Mesenchymal stem cell (in vitro differentiated cells and primary cell): ENCODE measurements around the gene ATP5F1D.

ENCODE experiments used
- DNase-seq: peaks from one replicate; pipeline ENCODE4 v3.0.0-alpha.2; 2013
- H2AFZ ChIP-seq: one replicate; pipeline ENCODE4 v1.6.1; 2013; ENCODE audit warnings: low read depth, mild to moderate bottlenecking, control low read depth, inconsistent platforms, low read length, moderate library complexity
- H2AK5ac ChIP-seq: 2 replicates; pipeline ENCODE4 v1.6.1; 2013; ENCODE audit warnings: low read length, moderate library complexity, mild to moderate bottlenecking, inconsistent platforms; ENCODE audit not compliant: severe bottlenecking
- H2BK120ac ChIP-seq: one replicate; pipeline ENCODE4 v1.6.1; 2013; ENCODE audit warnings: low read depth, mild to moderate bottlenecking, inconsistent platforms, low read length, moderate library complexity
- H2BK12ac ChIP-seq, 2 experiments: one replicate each; pipeline ENCODE4 v1.6.1; 2013; ENCODE audit warnings: inconsistent platforms in 2 of 2, low read length in 2 of 2, mild to moderate bottlenecking in 2 of 2, moderate library complexity in 2 of 2, control low read depth in 1 of 2
- H2BK15ac ChIP-seq: one replicate; pipeline ENCODE4 v1.6.1; 2013; ENCODE audit warnings: mild to moderate bottlenecking, low read depth, inconsistent platforms; ENCODE audit not compliant: poor library complexity, severe bottlenecking
- H2BK5ac ChIP-seq: 2 replicates; pipeline ENCODE4 v1.6.1; 2013; ENCODE audit warnings: low read depth, mild to moderate bottlenecking, low read length, control low read depth, inconsistent platforms; ENCODE audit not compliant: poor library complexity, severe bottlenecking
- H3K14ac ChIP-seq, 2 experiments: one replicate each; pipeline ENCODE4 v1.6.1; 2013; ENCODE audit warnings: inconsistent platforms in 2 of 2, low read length in 2 of 2, control low read depth in 1 of 2, mild to moderate bottlenecking in 1 of 2, moderate library complexity in 1 of 2
- H3K18ac ChIP-seq, 2 experiments: one replicate each; pipeline ENCODE4 v1.6.1; 2013; ENCODE audit warnings: inconsistent platforms in 2 of 2, low read length in 2 of 2, control low read depth in 1 of 2, low read depth in 1 of 2, mild to moderate bottlenecking in 1 of 2
- H3K23ac ChIP-seq, 2 experiments: one replicate each; pipeline ENCODE4 v1.6.1; 2013; ENCODE audit warnings: inconsistent platforms in 2 of 2, low read length in 2 of 2, mild to moderate bottlenecking in 2 of 2, moderate library complexity in 2 of 2, control low read depth in 1 of 2
- H3K27ac ChIP-seq: 2 replicates; pipeline ENCODE4 v1.5.1; 2013; ENCODE audit warnings: mild to moderate bottlenecking, moderate library complexity, low read length, control low read depth, inconsistent platforms; ENCODE audit not compliant: poor library complexity, severe bottlenecking
- H3K27me3 ChIP-seq, 2 experiments: 2 replicates each; pipeline versions ENCODE4 v1.6.1 to v1.7.0; 2013; ENCODE audit warnings: low read length in 2 of 2, mild to moderate bottlenecking in 2 of 2, moderate library complexity in 2 of 2, control low read depth in 1 of 2, inconsistent platforms in 1 of 2; ENCODE audit not compliant: control insufficient read depth in 1 of 2, insufficient read depth in 1 of 2
- H3K36me3 ChIP-seq, 2 experiments: 2 replicates each; pipeline versions ENCODE4 v1.6.1 to v1.7.0; 2013; ENCODE audit warnings: low read length in 2 of 2, control low read depth in 1 of 2, inconsistent platforms in 1 of 2, low read depth in 1 of 2, mild to moderate bottlenecking in 1 of 2; ENCODE audit not compliant: insufficient read depth in 2 of 2, control insufficient read depth in 1 of 2
- H3K4ac ChIP-seq, 2 experiments: one replicate each; pipeline ENCODE4 v1.6.1; 2013; ENCODE audit warnings: inconsistent platforms in 2 of 2, low read length in 2 of 2, mild to moderate bottlenecking in 2 of 2, moderate library complexity in 2 of 2, control low read depth in 1 of 2, low read depth in 1 of 2
- H3K4me1 ChIP-seq: 2 replicates; pipeline ENCODE4 v1.6.1; 2013; ENCODE audit warnings: low read depth, low read length, control low read depth; ENCODE audit not compliant: control insufficient read depth, insufficient read depth
- H3K4me2 ChIP-seq: 2 replicates; pipeline ENCODE4 v1.6.1; 2013; ENCODE audit warnings: low read length, mild to moderate bottlenecking, inconsistent platforms; ENCODE audit not compliant: poor library complexity, severe bottlenecking
- H3K4me3 ChIP-seq, 2 experiments: 2 replicates each; pipeline versions ENCODE4 v1.5.1 to v1.7.0; 2013; ENCODE audit warnings: low read length in 2 of 2, mild to moderate bottlenecking in 2 of 2, control low read depth in 1 of 2, low read depth in 1 of 2; ENCODE audit not compliant: insufficient read depth in 1 of 2
- H3K79me1 ChIP-seq: replicated peaks from 2 replicates; pipeline ENCODE4 v1.6.1; 2013; ENCODE audit warnings: mild to moderate bottlenecking, control low read depth, low read length, inconsistent platforms; ENCODE audit not compliant: poor library complexity, severe bottlenecking
- H3K9ac ChIP-seq: 2 replicates; pipeline ENCODE4 v1.7.0; 2013; ENCODE audit warnings: mild to moderate bottlenecking, low read length, moderate library complexity
- H3K9me3 ChIP-seq: 2 replicates; pipeline ENCODE4 v1.7.0; 2013; ENCODE audit warnings: mild to moderate bottlenecking, low read length; ENCODE audit not compliant: control insufficient read depth
- H4K8ac ChIP-seq: one replicate; pipeline ENCODE4 v1.6.1; 2013; ENCODE audit warnings: inconsistent platforms, mild to moderate bottlenecking, low read length, moderate library complexity
- H4K91ac ChIP-seq: one replicate; pipeline ENCODE4 v1.6.1; 2013; ENCODE audit warnings: mild to moderate bottlenecking, low read length, inconsistent platforms
- WGBS: methylation state at CpG from one replicate; pipeline ENCODE4 v1.1.7; 2013; ENCODE audit warnings: mixed read lengths; 5-methylcytosine and 5-hydroxymethylcytosine counted together

Gene ATP5F1D

GRCh38 chr19:1231729-1232637 is 9.6 kb upstream of the ATP5F1D start:
- 84% methylated on average over 15 of the region's 15 CpGs for WGBS
- Histone ChIP-seq H3K14ac (peak overlapping the region in 1 of 2 experiments; percentile 19), H3K9me3 (no peaks in the 10 kb centered on the region)

DNA sequence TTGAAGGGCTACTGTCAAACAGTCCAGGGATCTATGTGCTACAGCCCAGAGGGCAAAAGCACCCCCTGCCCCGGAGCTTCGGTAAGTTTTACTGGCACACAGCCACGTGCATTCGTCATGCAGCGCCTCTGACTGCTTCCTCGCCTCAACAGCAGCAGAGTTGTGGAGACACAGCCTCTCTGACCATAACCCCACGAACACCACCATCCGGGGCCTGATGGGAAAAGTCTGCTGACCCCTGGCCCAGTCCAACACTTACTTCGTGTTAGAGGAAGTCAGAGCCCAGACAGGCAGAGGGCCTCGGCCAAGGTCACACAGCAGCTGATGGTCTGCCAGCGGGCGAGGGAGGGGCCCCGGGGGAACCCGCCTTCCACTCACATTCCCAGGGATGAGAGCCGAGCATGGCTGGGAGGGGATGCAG is 8.9 kb upstream of the ATP5F1D start:
- Histone ChIP-seq H4K91ac (peak overlapping the region; percentile 43), H3K36me3 (peaks cover 20 to 79% of the 10 kb centered on the region in 2 experiments), H3K9ac (peak overlapping the region; percentile 27), H3K23ac (peak overlapping the region in 1 of 2 experiments; percentile 47), H2BK5ac (no peak overlapping the region), H3K18ac (peak overlapping the region in 1 of 2 experiments; percentile 13), H3K4me2 (peak overlapping the region; percentile 10), H3K4me1 (peaks cover 40% of the 10 kb centered on the region), H3K79me1 (peaks cover 35% of the 10 kb centered on the region), H3K27ac (peak overlapping the region; percentile 13), H2BK15ac (no peak overlapping the region), H2BK12ac (peak overlapping the region in 1 of 2 experiments; percentile 2), H3K14ac (no peak overlapping the region), H3K9me3 (no peaks in the 10 kb centered on the region), H3K27me3 (no peaks in the 10 kb centered on the region), H2AFZ (no peak overlapping the region), H2BK120ac (no peak overlapping the region), H2AK5ac (no peak overlapping the region), H3K4ac (peak overlapping the region in 1 of 2 experiments; percentile 59), H4K8ac (no peak overlapping the region), H3K4me3 (no peak overlapping the region)
- peak; percentile 78 for DNase-seq
- 38% methylated on average over 14 of the region's 15 CpGs for whole genome bisulfite sequencing

More at GRCh38 chr19:1231729-1232637, 9.6 kb upstream of the ATP5F1D start:
- Histone ChIP-seq H3K18ac (peak overlapping the region in 1 of 2 experiments; percentile 13), H3K4me2 (peak overlapping the region; percentile 10), H2BK120ac (no peak overlapping the region), H3K36me3 (peaks cover 20 to 86% of the 10 kb centered on the region in 2 experiments), H4K91ac (peak overlapping the region; percentile 35), H2AK5ac (peak overlapping the region; percentile 17), H3K4me1 (peaks cover 40% of the 10 kb centered on the region), H3K27ac (peak overlapping the region; percentile 13), H2BK12ac (peak overlapping the region in 1 of 2 experiments; percentile 51), H3K9ac (peak overlapping the region; percentile 27), H3K79me1 (peaks cover 31% of the 10 kb centered on the region), H3K4ac (peak overlapping the region in 1 of 2 experiments; percentile 57), H2BK15ac (no peak overlapping the region), H3K4me3 (no peak overlapping the region), H4K8ac (peak overlapping the region; percentile 35), H3K27me3 (no peaks in the 10 kb centered on the region), H2BK5ac (no peak overlapping the region), H3K23ac (peak overlapping the region in 1 of 2 experiments; percentile 47), H2AFZ (no peak overlapping the region)
- no peak for DNase-seq

DNA sequence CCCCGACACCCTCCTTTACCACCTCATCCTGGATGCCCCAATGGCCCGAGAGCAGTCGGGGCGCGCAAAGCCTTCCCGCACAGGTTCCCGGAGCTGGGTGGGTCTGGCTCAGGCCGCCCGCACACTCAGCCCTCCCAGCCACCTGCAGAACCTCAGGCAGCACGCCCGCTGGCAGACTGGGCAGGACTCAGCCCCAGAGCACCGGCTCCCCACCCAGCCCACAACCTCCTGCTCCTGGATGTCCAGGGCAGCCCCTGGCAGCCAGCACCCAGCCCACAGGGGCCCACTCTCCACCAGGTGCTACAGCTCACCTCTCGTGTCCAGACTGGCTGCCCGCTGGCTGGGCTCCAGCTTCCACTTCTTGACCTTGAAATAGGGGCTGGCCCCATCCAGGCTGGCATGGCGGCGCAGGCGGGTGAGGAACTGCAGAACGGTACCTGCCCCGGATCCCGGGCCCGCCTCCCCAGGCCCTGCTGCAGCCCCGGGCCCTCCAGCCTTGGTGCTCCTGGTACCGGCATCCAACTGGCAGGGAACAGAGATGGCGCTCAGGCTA is 8.4 kb upstream of the ATP5F1D start:
- no peak overlapping the region for H3K4me3 ChIP-seq
- no peak overlapping the region for H3K4me2 ChIP-seq
- H3K23ac ChIP-seq = no peak overlapping the region
- WGBS = 97% methylated on average over 24 of the region's 24 CpGs
- no peak overlapping the region for H3K27ac ChIP-seq
- H3K9me3 ChIP-seq = no peaks in the 10 kb centered on the region
- peaks cover 20 to 74% of the 10 kb centered on the region in 2 experiments for H3K36me3 ChIP-seq
- H3K79me1 ChIP-seq = peaks cover 32% of the 10 kb centered on the region
- no peak overlapping the region for H2BK15ac ChIP-seq
- H3K18ac ChIP-seq = peak overlapping the region in 1 of 2 experiments; percentile 50
- H4K91ac ChIP-seq = peak overlapping the region; percentile 43
- H2BK120ac ChIP-seq = no peak overlapping the region
- H2AFZ ChIP-seq = no peak overlapping the region
- H2BK12ac ChIP-seq = peak overlapping the region in 1 of 2 experiments; percentile 2
- H2AK5ac ChIP-seq = no peak overlapping the region
- H3K14ac ChIP-seq = no peak overlapping the region
- peak overlapping the region; percentile 27 for H3K9ac ChIP-seq
- no peak overlapping the region for H2BK5ac ChIP-seq
- H3K27me3 ChIP-seq = no peaks in the 10 kb centered on the region
- H3K4ac ChIP-seq = peak overlapping the region in 1 of 2 experiments; percentile 59
- DNase-seq = no peak
- H4K8ac ChIP-seq = no peak overlapping the region
- H3K4me1 ChIP-seq = peaks cover 42% of the 10 kb centered on the region
